IPS-15b (cell line): Measurements from ENCODE around the gene MYH7B.

Experiments
- H3K27me3 ChIP-seq: one replicate; pipeline ENCODE4 v1.6.1; 2013; ENCODE audit warnings: low read length; ENCODE audit not compliant: control insufficient read depth, insufficient read depth
- H3K36me3 ChIP-seq: one replicate; pipeline ENCODE4 v1.6.1; 2013; ENCODE audit warnings: low read length; ENCODE audit not compliant: control insufficient read depth, insufficient read depth
- H3K4me1 ChIP-seq: one replicate; pipeline ENCODE4 v1.6.1; 2013; ENCODE audit warnings: mild to moderate bottlenecking, low read length; ENCODE audit not compliant: control insufficient read depth, insufficient read depth
- H3K4me3 ChIP-seq: one replicate; pipeline ENCODE4 v1.5.1; 2013; ENCODE audit warnings: low read depth, low read length
- H3K9ac ChIP-seq: one replicate; pipeline ENCODE4 v1.6.1; 2013; ENCODE audit warnings: low read depth, mild to moderate bottlenecking, low read length
- H3K9me3 ChIP-seq: one replicate; pipeline ENCODE4 v1.6.1; 2013; ENCODE audit warnings: mild to moderate bottlenecking, low read length; ENCODE audit not compliant: control insufficient read depth, insufficient read depth

The MYH7B gene

GRCh38 chr20:34967421-34967820 lies 11.8 kb downstream of the MYH7B start:
- H3K36me3 ChIP-seq: no peaks in the 10 kb centered on the region
- H3K4me3 ChIP-seq: no peak overlapping the region
- H3K27me3 ChIP-seq: no peaks in the 10 kb centered on the region
- H3K9ac ChIP-seq: no peak overlapping the region
- no peaks in the 10 kb centered on the region for H3K9me3 ChIP-seq
- H3K4me1 ChIP-seq: no peaks in the 10 kb centered on the region

- Histone ChIP-seq H3K4me1 (no peaks in the 10 kb centered on the region), H3K9ac (no peak overlapping the region), H3K36me3 (no peaks in the 10 kb centered on the region), H3K4me3 (no peak overlapping the region), H3K9me3 (no peaks in the 10 kb centered on the region), H3K27me3 (no peaks in the 10 kb centered on the region)
Measured at GRCh38 chr20:34968042-34968775, 12.5 kb downstream of the MYH7B start.

GRCh38 chr20:34970193-34970840 lies 14.6 kb downstream of the MYH7B start:
- Histone ChIP-seq H3K9ac (no peak overlapping the region), H3K27me3 (no peaks in the 10 kb centered on the region)

GRCh38 chr20:34970846-34971560 lies 15.3 kb downstream of the MYH7B start:
- Histone ChIP-seq H3K36me3 (peaks cover 3% of the 10 kb centered on the region), H3K27me3 (no peaks in the 10 kb centered on the region), H3K4me3 (no peak overlapping the region), H3K9ac (no peak overlapping the region), H3K9me3 (no peaks in the 10 kb centered on the region), H3K4me1 (peaks cover 3% of the 10 kb centered on the region)

More at GRCh38 chr20:34970193-34970840, 14.6 kb downstream of the MYH7B start:
- H3K36me3 ChIP-seq: peaks cover 3% of the 10 kb centered on the region
- H3K9me3 ChIP-seq: no peaks in the 10 kb centered on the region
- peaks cover 3% of the 10 kb centered on the region for H3K4me1 ChIP-seq
- H3K4me3 ChIP-seq: no peak overlapping the region

- H3K4me3 ChIP-seq: no peak overlapping the region
- peaks cover 3% of the 10 kb centered on the region for H3K36me3 ChIP-seq
- H3K9ac ChIP-seq: no peak overlapping the region
Measured at GRCh38 chr20:34971561-34972235, 16.0 kb downstream of the MYH7B start.

GRCh38 chr20:34974246-34974645 lies 18.6 kb downstream of the MYH7B start:
- H3K27me3 ChIP-seq: peaks cover 3% of the 10 kb centered on the region
- peaks cover 3% of the 10 kb centered on the region for H3K36me3 ChIP-seq
- H3K4me1 ChIP-seq: peaks cover 7% of the 10 kb centered on the region
- H3K4me3 ChIP-seq: no peak overlapping the region
- no peak overlapping the region for H3K9ac ChIP-seq
- H3K9me3 ChIP-seq: no peaks in the 10 kb centered on the region

More at GRCh38 chr20:34971561-34972235, 16.0 kb downstream of the MYH7B start:
- Histone ChIP-seq H3K4me1 (peaks cover 3% of the 10 kb centered on the region), H3K27me3 (no peaks in the 10 kb centered on the region), H3K9me3 (no peaks in the 10 kb centered on the region)

- peaks cover 3% of the 10 kb centered on the region for H3K36me3 ChIP-seq
- H3K27me3 ChIP-seq: peaks cover 3% of the 10 kb centered on the region
- H3K4me3 ChIP-seq: no peak overlapping the region
- no peaks in the 10 kb centered on the region for H3K9me3 ChIP-seq
- H3K9ac ChIP-seq: no peak overlapping the region
- H3K4me1 ChIP-seq: peaks cover 13% of the 10 kb centered on the region
Measured at GRCh38 chr20:34976286-34976685, 20.6 kb downstream of the MYH7B start.

GRCh38 chr20:34977365-34978091 lies 21.9 kb downstream of the MYH7B start:
- Histone ChIP-seq H3K4me1 (peaks cover 16% of the 10 kb centered on the region), H3K4me3 (no peak overlapping the region), H3K27me3 (peaks cover 7% of the 10 kb centered on the region), H3K9ac (no peak overlapping the region), H3K9me3 (no peaks in the 10 kb centered on the region), H3K36me3 (peaks cover 3% of the 10 kb centered on the region)

GRCh38 chr20:34978092-34978744 lies 22.6 kb downstream of the MYH7B start:
- H3K9me3 ChIP-seq: no peaks in the 10 kb centered on the region
- peaks cover 3% of the 10 kb centered on the region for H3K36me3 ChIP-seq
- peaks cover 7% of the 10 kb centered on the region for H3K27me3 ChIP-seq
- peaks cover 20% of the 10 kb centered on the region for H3K4me1 ChIP-seq
- H3K4me3 ChIP-seq: no peak overlapping the region
- H3K9ac ChIP-seq: no peak overlapping the region

GRCh38 chr20:34979366-34980153 lies 23.9 kb downstream of the MYH7B start:
- Histone ChIP-seq H3K9ac (no peak overlapping the region), H3K4me3 (peak overlapping the region; percentile 11), H3K9me3 (no peaks in the 10 kb centered on the region), H3K36me3 (no peaks in the 10 kb centered on the region), H3K27me3 (peaks cover 7% of the 10 kb centered on the region), H3K4me1 (peaks cover 25% of the 10 kb centered on the region)
